ENCODE results near the gene PIAS1.

- TF ChIP-seq CTCF (IDR thresholded peaks at IDR 0.05) (no peak), POLR2A (IDR thresholded peaks at IDR 0.05) (no peak), EP300 (IDR thresholded peaks at IDR 0.05) (no peak), POLR2AphosphoS5 (IDR thresholded peaks at IDR 0.05) (no peak)
These were observed 28.6 kb downstream of the PIAS1 start for GRCh38 chr15:68082735-68083134.
